Measurements from ENCODE around the gene MGAM2.

Gene MGAM2

GRCh38 chr7:142091961-142092360 is 19.6 kb upstream of the MGAM2 start:
- H4K8ac ChIP-seq (ENCODE audit: low read depth, low read length), result no peak overlapping the region
- H3K23ac ChIP-seq (ENCODE audit: low read depth, low read length, poor library complexity), result no peak overlapping the region
- H3K14ac ChIP-seq (ENCODE audit: low read length), result no peak overlapping the region
- no peak overlapping the region for H3K9ac ChIP-seq (ENCODE audit: low read depth, low read length, poor library complexity)
- H2BK15ac ChIP-seq (ENCODE audit: low read length), result no peak overlapping the region
- no peak overlapping the region for H3K18ac ChIP-seq (ENCODE audit: low read length)
- no peaks in the 10 kb centered on the region for H3K79me1 ChIP-seq (ENCODE audit: low read depth, low read length)
- no peaks in the 10 kb centered on the region for H3K27me3 ChIP-seq (ENCODE audit: control insufficient read depth in 3 of 3, insufficient read depth in 3 of 3, low read depth in 1 of 3, low read length in 3 of 3)
- no peak overlapping the region for H2AK5ac ChIP-seq (ENCODE audit: low read depth, low read length)
- no peaks in the 10 kb centered on the region for H3K4me1 ChIP-seq (ENCODE audit: control insufficient read depth in 2 of 2, insufficient read depth in 1 of 2, low read depth in 1 of 2, low read length in 2 of 2)
- no peak overlapping the region for H3K4me2 ChIP-seq (ENCODE audit: insufficient read depth, low read length, poor library complexity, severe bottlenecking)
- no peak overlapping the region for H3K27ac ChIP-seq (replicated peaks; ENCODE audit: low read length)
- H4K91ac ChIP-seq (ENCODE audit: low read depth, low read length, poor library complexity), result no peak overlapping the region
- no peak overlapping the region for H3K4ac ChIP-seq (ENCODE audit: low read length)
- no CpG with 5 or more reads among the region's 2 CpGs for WGBS, 2 donors (ENCODE audit: extremely low coverage in 2 of 2, insufficient read length in 2 of 2, insufficient replicate concordance in 1 of 2)
- no peak overlapping the region for H2BK5ac ChIP-seq (ENCODE audit: low read length)
- DNase-seq (ENCODE audit: low spot score), result no peak
- H3K36me3 ChIP-seq (replicated peaks in 1 of 2; ENCODE audit: control insufficient read depth in 2 of 2, insufficient read depth in 2 of 2, low read length in 2 of 2), result no peaks in the 10 kb centered on the region
- no peak overlapping the region for H3K4me3 ChIP-seq (ENCODE audit: low read length in 2 of 2)
- H3K9me3 ChIP-seq (replicated peaks in 1 of 2; ENCODE audit: control insufficient read depth in 2 of 2, insufficient read depth in 1 of 2, low read depth in 1 of 2, low read length in 2 of 2), result no peaks in the 10 kb centered on the region
- H2AFZ ChIP-seq (ENCODE audit: low read length), result no peak overlapping the region
- no peak overlapping the region for H2BK120ac ChIP-seq (ENCODE audit: low read depth, low read length)
- H2BK12ac ChIP-seq (ENCODE audit: low read length), result no peak overlapping the region

- H3K36me3 ChIP-seq (replicated peaks in 1 of 2; ENCODE audit: control insufficient read depth in 2 of 2, insufficient read depth in 2 of 2, low read length in 2 of 2), result no peaks in the 10 kb centered on the region
- no peak overlapping the region for H2AFZ ChIP-seq (ENCODE audit: low read length)
- no peak overlapping the region for H2BK120ac ChIP-seq (ENCODE audit: low read depth, low read length)
- H4K91ac ChIP-seq (ENCODE audit: low read depth, low read length, poor library complexity), result no peak overlapping the region
- H3K9ac ChIP-seq (ENCODE audit: low read depth, low read length, poor library complexity), result no peak overlapping the region
- no peak overlapping the region for H4K8ac ChIP-seq (ENCODE audit: low read depth, low read length)
- H3K23ac ChIP-seq (ENCODE audit: low read depth, low read length, poor library complexity), result no peak overlapping the region
- H3K9me3 ChIP-seq (replicated peaks in 1 of 2; ENCODE audit: control insufficient read depth in 2 of 2, insufficient read depth in 1 of 2, low read depth in 1 of 2, low read length in 2 of 2), result no peaks in the 10 kb centered on the region
- DNase-seq (ENCODE audit: low spot score), result no peak
- no peak overlapping the region for H2BK12ac ChIP-seq (ENCODE audit: low read length)
- no peaks in the 10 kb centered on the region for H3K27me3 ChIP-seq (ENCODE audit: control insufficient read depth in 3 of 3, insufficient read depth in 3 of 3, low read depth in 1 of 3, low read length in 3 of 3)
- no peak overlapping the region for H2BK5ac ChIP-seq (ENCODE audit: low read length)
- H3K4me2 ChIP-seq (ENCODE audit: insufficient read depth, low read length, poor library complexity, severe bottlenecking), result no peak overlapping the region
- H3K27ac ChIP-seq (replicated peaks; ENCODE audit: low read length), result no peak overlapping the region
- H3K4ac ChIP-seq (ENCODE audit: low read length), result no peak overlapping the region
- WGBS, 2 donors (ENCODE audit: extremely low coverage in 2 of 2, insufficient read length in 2 of 2, insufficient replicate concordance in 1 of 2), result no CpG with 5 or more reads among the region's 6 CpGs
- H3K14ac ChIP-seq (ENCODE audit: low read length), result no peak overlapping the region
- H2AK5ac ChIP-seq (ENCODE audit: low read depth, low read length), result no peak overlapping the region
- H2BK15ac ChIP-seq (ENCODE audit: low read length), result no peak overlapping the region
- H3K4me3 ChIP-seq (ENCODE audit: low read length in 2 of 2), result no peak overlapping the region
- no peak overlapping the region for H3K18ac ChIP-seq (ENCODE audit: low read length)
- H3K4me1 ChIP-seq (ENCODE audit: control insufficient read depth in 2 of 2, insufficient read depth in 1 of 2, low read depth in 1 of 2, low read length in 2 of 2), result no peaks in the 10 kb centered on the region
- H3K79me1 ChIP-seq (ENCODE audit: low read depth, low read length), result no peaks in the 10 kb centered on the region
Measured at GRCh38 chr7:142094861-142095260, 16.7 kb upstream of the MGAM2 start.

- H3K4me2 ChIP-seq (ENCODE audit: insufficient read depth, low read length, poor library complexity, severe bottlenecking), result no peak overlapping the region
- H3K36me3 ChIP-seq (replicated peaks in 1 of 2; ENCODE audit: control insufficient read depth in 2 of 2, insufficient read depth in 2 of 2, low read length in 2 of 2), result no peaks in the 10 kb centered on the region
- H3K23ac ChIP-seq (ENCODE audit: low read depth, low read length, poor library complexity), result no peak overlapping the region
- no peak overlapping the region for H2AK5ac ChIP-seq (ENCODE audit: low read depth, low read length)
- no peak overlapping the region for H3K9ac ChIP-seq (ENCODE audit: low read depth, low read length, poor library complexity)
- H4K8ac ChIP-seq (ENCODE audit: low read depth, low read length), result no peak overlapping the region
- H3K18ac ChIP-seq (ENCODE audit: low read length), result no peak overlapping the region
- H3K4me1 ChIP-seq (ENCODE audit: control insufficient read depth in 2 of 2, insufficient read depth in 1 of 2, low read depth in 1 of 2, low read length in 2 of 2), result no peaks in the 10 kb centered on the region
- no peaks in the 10 kb centered on the region for H3K27me3 ChIP-seq (ENCODE audit: control insufficient read depth in 3 of 3, insufficient read depth in 3 of 3, low read depth in 1 of 3, low read length in 3 of 3)
- no peak overlapping the region for H3K4me3 ChIP-seq (ENCODE audit: low read length in 2 of 2)
- no peak overlapping the region for H2BK15ac ChIP-seq (ENCODE audit: low read length)
- H3K9me3 ChIP-seq (replicated peaks in 1 of 2; ENCODE audit: control insufficient read depth in 2 of 2, insufficient read depth in 1 of 2, low read depth in 1 of 2, low read length in 2 of 2), result no peaks in the 10 kb centered on the region
- no CpG with 5 or more reads among the region's 5 CpGs for WGBS, 2 donors (ENCODE audit: extremely low coverage in 2 of 2, insufficient read length in 2 of 2, insufficient replicate concordance in 1 of 2)
- H3K14ac ChIP-seq (ENCODE audit: low read length), result no peak overlapping the region
- H2AFZ ChIP-seq (ENCODE audit: low read length), result no peak overlapping the region
- no peak overlapping the region for H2BK12ac ChIP-seq (ENCODE audit: low read length)
- no peak overlapping the region for H4K91ac ChIP-seq (ENCODE audit: low read depth, low read length, poor library complexity)
- no peak overlapping the region for H3K4ac ChIP-seq (ENCODE audit: low read length)
- no peak for DNase-seq (ENCODE audit: low spot score)
- H2BK5ac ChIP-seq (ENCODE audit: low read length), result no peak overlapping the region
- no peak overlapping the region for H3K27ac ChIP-seq (replicated peaks; ENCODE audit: low read length)
- H3K79me1 ChIP-seq (ENCODE audit: low read depth, low read length), result no peaks in the 10 kb centered on the region
- no peak overlapping the region for H2BK120ac ChIP-seq (ENCODE audit: low read depth, low read length)
Measured at GRCh38 chr7:142097571-142097970, 13.9 kb upstream of the MGAM2 start.

DNA sequence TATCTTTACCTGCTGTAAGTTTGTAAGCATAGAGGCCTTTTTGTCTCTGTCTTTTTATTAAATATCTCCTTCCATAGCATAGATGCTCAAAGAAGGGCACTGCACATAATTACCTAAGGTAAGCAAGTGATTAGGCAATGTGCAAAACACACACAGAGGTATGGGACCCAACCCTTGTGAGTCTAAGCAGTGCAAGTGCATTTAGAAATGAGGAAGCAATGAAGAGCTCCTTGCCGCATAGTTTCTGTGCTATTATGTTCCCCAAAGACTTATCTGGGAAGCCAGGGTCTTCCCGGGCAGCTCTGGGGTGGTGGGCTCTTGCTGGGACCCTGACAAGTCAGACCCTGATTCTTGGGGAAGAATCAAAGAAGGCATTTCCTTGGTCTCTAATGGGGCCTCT is 13.5 kb upstream of the MGAM2 start:
- H3K4me1 ChIP-seq (ENCODE audit: control insufficient read depth in 2 of 2, insufficient read depth in 1 of 2, low read depth in 1 of 2, low read length in 2 of 2), result no peaks in the 10 kb centered on the region
- H3K36me3 ChIP-seq (replicated peaks in 1 of 2; ENCODE audit: control insufficient read depth in 2 of 2, insufficient read depth in 2 of 2, low read length in 2 of 2), result no peaks in the 10 kb centered on the region
- H3K18ac ChIP-seq (ENCODE audit: low read length), result no peak overlapping the region
- no CpG with 5 or more reads among the region's 2 CpGs for WGBS, 2 donors (ENCODE audit: extremely low coverage in 2 of 2, insufficient read length in 2 of 2, insufficient replicate concordance in 1 of 2)
- H3K27ac ChIP-seq (replicated peaks; ENCODE audit: low read length), result no peak overlapping the region
- no peak overlapping the region for H2AFZ ChIP-seq (ENCODE audit: low read length)
- H3K27me3 ChIP-seq (ENCODE audit: control insufficient read depth in 3 of 3, insufficient read depth in 3 of 3, low read depth in 1 of 3, low read length in 3 of 3), result no peaks in the 10 kb centered on the region
- H2BK12ac ChIP-seq (ENCODE audit: low read length), result no peak overlapping the region
- H3K14ac ChIP-seq (ENCODE audit: low read length), result no peak overlapping the region
- H2BK15ac ChIP-seq (ENCODE audit: low read length), result no peak overlapping the region
- H3K79me1 ChIP-seq (ENCODE audit: low read depth, low read length), result no peaks in the 10 kb centered on the region
- H3K4me3 ChIP-seq (ENCODE audit: low read length in 2 of 2), result no peak overlapping the region
- H4K91ac ChIP-seq (ENCODE audit: low read depth, low read length, poor library complexity), result no peak overlapping the region
- no peak for DNase-seq (ENCODE audit: low spot score)
- H3K4me2 ChIP-seq (ENCODE audit: insufficient read depth, low read length, poor library complexity, severe bottlenecking), result no peak overlapping the region
- no peaks in the 10 kb centered on the region for H3K9me3 ChIP-seq (replicated peaks in 1 of 2; ENCODE audit: control insufficient read depth in 2 of 2, insufficient read depth in 1 of 2, low read depth in 1 of 2, low read length in 2 of 2)
- H3K23ac ChIP-seq (ENCODE audit: low read depth, low read length, poor library complexity), result no peak overlapping the region
- no peak overlapping the region for H2AK5ac ChIP-seq (ENCODE audit: low read depth, low read length)
- no peak overlapping the region for H3K9ac ChIP-seq (ENCODE audit: low read depth, low read length, poor library complexity)
- no peak overlapping the region for H4K8ac ChIP-seq (ENCODE audit: low read depth, low read length)
- H2BK5ac ChIP-seq (ENCODE audit: low read length), result no peak overlapping the region
- no peak overlapping the region for H3K4ac ChIP-seq (ENCODE audit: low read length)
- no peak overlapping the region for H2BK120ac ChIP-seq (ENCODE audit: low read depth, low read length)

Data from neuronal stem cell (in vitro differentiated cells).